ENCODE results near the gene CCDC152. TPM values are rescaled to one million over a fixed set of nuclear protein-coding genes. Genes with fewer than 3 reads are reported as not detected.

Gene CCDC152
- total and polyA plus RNA-seq, 2 donors (not counting 3 experiments of a cell fraction or from before 2014, with no cell fraction given) = 0.48 to 2.8 TPM

DNA sequence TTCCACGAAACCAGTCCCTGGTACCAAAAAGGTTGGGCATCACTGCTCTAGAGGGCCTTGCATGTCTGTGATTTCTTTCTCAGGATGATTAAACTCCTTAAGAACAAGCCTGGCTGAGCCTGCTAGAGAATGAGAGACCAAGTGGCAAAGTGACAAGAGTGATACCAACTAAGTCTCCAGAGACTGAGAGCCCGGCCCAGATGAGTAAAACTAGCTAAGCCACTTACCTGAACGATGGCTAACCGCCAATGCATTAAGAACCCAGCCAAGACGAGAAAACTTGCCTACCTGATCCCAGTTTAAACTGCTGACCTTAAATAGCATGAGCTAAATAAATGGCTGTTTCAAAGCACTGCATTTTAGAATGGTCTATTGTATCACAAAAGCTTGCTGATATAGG is 5.6 kb upstream of the CCDC152 start:
- FAIRE-seq = no peak
- Histone ChIP-seq H4K20me1 (replicated peaks; ENCODE audit: control insufficient read depth, extremely low read depth, insufficient read depth, low read length) (no peaks in the 10 kb centered on the region), H3K79me2 (ENCODE audit: control insufficient read depth, insufficient read depth, low read length) (no peaks in the 10 kb centered on the region), H3K36me3 (ENCODE audit: control insufficient read depth in 2 of 2, extremely low read depth in 1 of 2, insufficient read depth in 2 of 2, low read length in 2 of 2) (no peaks in the 10 kb centered on the region), H3K4me2 (ENCODE audit: insufficient read depth, low read length) (no peak overlapping the region), H3K27ac (ENCODE audit: insufficient read depth, low read depth, low read length) (no peak overlapping the region), H2AFZ (ENCODE audit: low read depth, low read length) (no peak overlapping the region), H3K27me3 (ENCODE audit: control insufficient read depth in 2 of 2, insufficient read depth in 2 of 2, low read length in 2 of 2) (peaks cover 0 to 2% of the 10 kb centered on the region in 2 experiments), H3K4me1 (ENCODE audit: control insufficient read depth, extremely low read depth, insufficient read depth, low read length) (no peaks in the 10 kb centered on the region), H3K9me3 (replicated peaks; ENCODE audit: control insufficient read depth, insufficient read depth, low read length) (no peaks in the 10 kb centered on the region), H3K4me3 (replicated peaks in 1 of 3; ENCODE audit: insufficient read depth in 1 of 3, low read depth in 1 of 3, low read length in 3 of 3) (no peak overlapping the region), H3K9me1 (replicated peaks; ENCODE audit: control insufficient read depth, extremely low read depth, insufficient read depth, low read length) (peaks cover 2% of the 10 kb centered on the region), H3K9ac (replicated peaks; ENCODE audit: extremely low read depth, insufficient read depth, low read length) (no peak overlapping the region)
- ChIA-PET CTCF (interaction anchor here (1.0 to 2.7 kb wide), 2 partner anchors 10 to 16 kb away, joined by 4 to 9 read pairs; no protein-coding TSS in a partner anchor), POLR2A (no interaction called here)
- no TSS peak for BruUV-seq (replicated peaks)
- TF ChIP-seq, protein P1, sequence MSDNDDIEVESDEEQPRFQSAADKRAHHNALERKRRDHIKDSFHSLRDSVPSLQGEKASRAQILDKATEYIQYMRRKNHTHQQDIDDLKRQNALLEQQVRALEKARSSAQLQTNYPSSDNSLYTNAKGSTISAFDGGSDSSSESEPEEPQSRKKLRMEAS (IDR thresholded peaks at IDR 0.05; ENCODE audit: insufficient read depth, insufficient read length) = no peak
- TF ChIP-seq MYC (IDR thresholded peaks at IDR 0.05; ENCODE audit: low read depth, low read length) (no peak), POLR2A (IDR thresholded peaks at IDR 0.05; ENCODE audit: low read depth, low read length) (no peak), GATA2 (IDR thresholded peaks at IDR 0.05; ENCODE audit: insufficient read depth, insufficient read length, low read depth, low read length) (no peak)
- TF ChIP-seq, protein P2, sequence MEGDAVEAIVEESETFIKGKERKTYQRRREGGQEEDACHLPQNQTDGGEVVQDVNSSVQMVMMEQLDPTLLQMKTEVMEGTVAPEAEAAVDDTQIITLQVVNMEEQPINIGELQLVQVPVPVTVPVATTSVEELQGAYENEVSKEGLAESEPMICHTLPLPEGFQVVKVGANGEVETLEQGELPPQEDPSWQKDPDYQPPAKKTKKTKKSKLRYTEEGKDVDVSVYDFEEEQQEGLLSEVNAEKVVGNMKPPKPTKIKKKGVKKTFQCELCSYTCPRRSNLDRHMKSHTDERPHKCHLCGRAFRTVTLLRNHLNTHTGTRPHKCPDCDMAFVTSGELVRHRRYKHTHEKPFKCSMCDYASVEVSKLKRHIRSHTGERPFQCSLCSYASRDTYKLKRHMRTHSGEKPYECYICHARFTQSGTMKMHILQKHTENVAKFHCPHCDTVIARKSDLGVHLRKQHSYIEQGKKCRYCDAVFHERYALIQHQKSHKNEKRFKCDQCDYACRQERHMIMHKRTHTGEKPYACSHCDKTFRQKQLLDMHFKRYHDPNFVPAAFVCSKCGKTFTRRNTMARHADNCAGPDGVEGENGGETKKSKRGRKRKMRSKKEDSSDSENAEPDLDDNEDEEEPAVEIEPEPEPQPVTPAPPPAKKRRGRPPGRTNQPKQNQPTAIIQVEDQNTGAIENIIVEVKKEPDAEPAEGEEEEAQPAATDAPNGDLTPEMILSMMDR (IDR thresholded peaks at IDR 0.05; ENCODE audit: extremely low read depth in 1 of 2, insufficient read depth in 1 of 2, low read depth in 1 of 2, low read length in 2 of 2) = no peak
- DNase-seq (ENCODE audit: low read depth, low spot score) = no peak
- intact Hi-C loops (cut with micrococcal nuclease) (no loop called here), dilution Hi-C loops (cut with MboI; ENCODE audit: extremely low pct_ligation_motif_present, low sequenced_read_pairs) (no loop called here)

DNA sequence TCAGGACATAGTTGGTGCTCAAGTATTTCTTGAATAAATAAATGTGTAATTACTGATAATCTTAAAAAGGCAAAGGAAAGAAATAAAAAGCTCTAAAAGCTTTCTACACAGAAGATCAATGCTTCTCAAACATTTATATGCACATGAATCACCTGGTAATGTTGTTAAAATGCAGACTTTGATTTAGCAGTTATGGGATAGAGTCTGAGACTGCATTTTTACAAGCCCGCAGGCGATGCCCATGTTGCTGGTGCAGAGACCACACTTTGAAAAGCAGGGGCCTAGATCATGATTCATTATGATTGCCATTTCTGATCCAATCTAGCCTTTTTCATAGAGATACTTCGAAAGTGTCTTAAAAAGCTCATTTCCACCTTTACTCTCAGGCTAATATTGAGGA is 3.5 kb upstream of the CCDC152 start:
- ChIA-PET CTCF (interaction anchor here (2.7 to 2.8 kb wide), 2 partner anchors 14 kb away, joined by 9 to 12 read pairs; no protein-coding TSS in a partner anchor), POLR2A (no interaction called here)
- no peaks in the 10 kb centered on the region for H3K9me3 ChIP-seq (replicated peaks; ENCODE audit: control insufficient read depth, insufficient read depth, low read length)
- BruUV-seq (replicated peaks) = no TSS peak
- H3K4me2 ChIP-seq (ENCODE audit: insufficient read depth, low read length) = no peak overlapping the region
- no peaks in the 10 kb centered on the region for H3K36me3 ChIP-seq (ENCODE audit: control insufficient read depth in 2 of 2, extremely low read depth in 1 of 2, insufficient read depth in 2 of 2, low read length in 2 of 2)
- no peak overlapping the region for H3K4me3 ChIP-seq (replicated peaks in 1 of 3; ENCODE audit: insufficient read depth in 1 of 3, low read depth in 1 of 3, low read length in 3 of 3)
- H2AFZ ChIP-seq (ENCODE audit: low read depth, low read length) = no peak overlapping the region
- H3K9ac ChIP-seq (replicated peaks; ENCODE audit: extremely low read depth, insufficient read depth, low read length) = no peak overlapping the region
- H3K79me2 ChIP-seq (ENCODE audit: control insufficient read depth, insufficient read depth, low read length) = no peaks in the 10 kb centered on the region
- H4K20me1 ChIP-seq (replicated peaks; ENCODE audit: control insufficient read depth, extremely low read depth, insufficient read depth, low read length) = no peaks in the 10 kb centered on the region
- no peaks in the 10 kb centered on the region for H3K4me1 ChIP-seq (ENCODE audit: control insufficient read depth, extremely low read depth, insufficient read depth, low read length)
- H3K27me3 ChIP-seq (ENCODE audit: control insufficient read depth in 2 of 2, insufficient read depth in 2 of 2, low read length in 2 of 2) = no peaks in the 10 kb centered on the region
- no peak overlapping the region for H3K27ac ChIP-seq (ENCODE audit: insufficient read depth, low read depth, low read length)
- TF ChIP-seq JUN (IDR thresholded peaks at IDR 0.05; ENCODE audit: borderline replicate concordance, insufficient read depth, insufficient read length, low read depth) (no peak), POLR2AphosphoS5 (IDR thresholded peaks at IDR 0.05; ENCODE audit: insufficient read depth, low read depth, low read length) (no peak), POLR2A (IDR thresholded peaks at IDR 0.05; ENCODE audit: low read depth, low read length) (no peak), MYC (IDR thresholded peaks at IDR 0.05; ENCODE audit: low read depth, low read length) (no peak), GATA2 (IDR thresholded peaks at IDR 0.05; ENCODE audit: insufficient read depth, insufficient read length, low read depth, low read length) (no peak), EZH2 (IDR thresholded peaks at IDR 0.05; ENCODE audit: borderline replicate concordance, low read depth, low read length, severe bottlenecking) (no peak), FOS (IDR thresholded peaks at IDR 0.05; ENCODE audit: borderline replicate concordance, insufficient read depth, low read length) (no peak)
- TF ChIP-seq, protein P1 (IDR thresholded peaks at IDR 0.05; ENCODE audit: insufficient read depth, insufficient read length) = no peak
- TF ChIP-seq, protein P2 (IDR thresholded peaks at IDR 0.05; ENCODE audit: extremely low read depth in 1 of 2, insufficient read depth in 1 of 2, low read depth in 1 of 2, low read length in 2 of 2) = no peak
- no peak for FAIRE-seq
- H3K9me1 ChIP-seq (replicated peaks; ENCODE audit: control insufficient read depth, extremely low read depth, insufficient read depth, low read length) = peaks cover 2% of the 10 kb centered on the region
- intact Hi-C loops (cut with micrococcal nuclease) = no loop called here
- no peak for DNase-seq (ENCODE audit: low read depth, low spot score)
- dilution Hi-C loops (cut with MboI; ENCODE audit: extremely low pct_ligation_motif_present, low sequenced_read_pairs) = no loop called here
